H1 (cell line): ENCODE data around the gene CCL15. TPM values are rescaled to one million over a fixed set of nuclear protein-coding genes. Genes with fewer than 3 reads are reported as not detected.

Experiments used
- CTCF ChIA-PET: fragments of 300-600 bp; sonication (Branson Sonifier 250); formaldehyde crosslinking; loops from one replicate; lab custom pipeline; 2021; ENCODE audit not compliant: partially characterized antibody; lab: Charles Lee
- POLR2A ChIA-PET: fragments of 300-600 bp; sonication (Branson Sonifier 250); formaldehyde crosslinking; loops from one replicate; lab custom pipeline; 2021; ENCODE audit warnings: inconsistent platforms; ENCODE audit not compliant: partially characterized antibody; lab: Charles Lee
- DNase-seq, 2 experiments: peaks; one replicate each; pipeline versions ENCODE4 v3.0.0 to v3.0.0-alpha.2; 2010 to 2022; ENCODE audit warnings: low spot score in 2 of 2, low read depth in 1 of 2, mixed read lengths in 1 of 2
- FAIRE-seq: peaks from 2 replicates; lab custom pipeline; 2011; peaks lifted over from hg19 to GRCh38; lab: Jason Lieb, UNC
- H2AFZ ChIP-seq: 2 replicates; pipeline ENCODE4 v1.8.1; 2012; ENCODE audit warnings: low read length, inconsistent platforms
- H2AK5ac ChIP-seq: 2 replicates; pipeline ENCODE4 v1.6.1; 2013; ENCODE audit warnings: low read depth, low read length
- H2BK120ac ChIP-seq: replicated peaks from 2 replicates; pipeline ENCODE3; 2013; ENCODE audit warnings: low read depth, low read length, inconsistent platforms
- H2BK12ac ChIP-seq: 2 replicates; pipeline ENCODE4 v1.6.1; 2013; ENCODE audit warnings: low read depth, low read length
- H2BK15ac ChIP-seq: 2 replicates; pipeline ENCODE4 v1.6.1; 2013; ENCODE audit warnings: low read length
- H2BK20ac ChIP-seq: 2 replicates; pipeline ENCODE4 v1.6.1; 2013; ENCODE audit warnings: low read length
- H2BK5ac ChIP-seq: 2 replicates; pipeline ENCODE4 v1.6.1; 2013; ENCODE audit warnings: low read depth, low read length
- H3K14ac ChIP-seq: 2 replicates; pipeline ENCODE4 v1.6.1; 2013; ENCODE audit warnings: inconsistent platforms; ENCODE audit not compliant: insufficient read length
- H3K18ac ChIP-seq: 2 replicates; pipeline ENCODE4 v1.6.1; 2013; ENCODE audit warnings: low read length; ENCODE audit errors: extremely low read depth
- H3K23ac ChIP-seq: 2 replicates; pipeline ENCODE4 v1.6.1; 2013; ENCODE audit warnings: inconsistent platforms; ENCODE audit not compliant: insufficient read length
- H3K23me2 ChIP-seq: 2 replicates; pipeline ENCODE4 v1.6.1; 2013; ENCODE audit warnings: low read depth, low read length
- H3K27ac ChIP-seq: 2 replicates; pipeline ENCODE4 v1.6.1; 2011; ENCODE audit warnings: low read depth, low read length, inconsistent platforms
- H3K27me3 ChIP-seq, 4 experiments: replicated peaks in 1 of 4; 1 replicate in 1 of 4; 2 replicates in 3 of 4; pipeline versions ENCODE4 v1.6.1 to v1.8.1; 2011 to 2013; ENCODE audit warnings: low read length in 3 of 4, mild to moderate bottlenecking in 3 of 4, inconsistent platforms in 2 of 4, mixed read lengths in 2 of 4, moderate library complexity in 1 of 4; ENCODE audit not compliant: control insufficient read depth in 3 of 4, insufficient read depth in 3 of 4; ENCODE audit errors: extremely low read depth in 1 of 4
- H3K36me3 ChIP-seq, 4 experiments: 2 replicates each; pipeline versions ENCODE4 v1.6.1 to v1.8.1; 2011 to 2013; ENCODE audit warnings: mild to moderate bottlenecking in 4 of 4, low read length in 3 of 4, moderate library complexity in 2 of 4, control low read depth in 1 of 4, inconsistent platforms in 1 of 4; ENCODE audit not compliant: insufficient read depth in 4 of 4, control insufficient read depth in 2 of 4
- H3K4ac ChIP-seq: replicated peaks from 2 replicates; pipeline ENCODE3; 2013; ENCODE audit warnings: low read length, low read depth, mixed read lengths, inconsistent platforms; ENCODE audit not compliant: insufficient read length
- H3K4me1 ChIP-seq, 4 experiments: replicated peaks in 1 of 4; 1 replicate in 1 of 4; 2 replicates in 3 of 4; pipeline versions ENCODE4 v1.6.1 to v1.8.1; 2011 to 2013; ENCODE audit warnings: low read length in 3 of 4, inconsistent platforms in 2 of 4, mixed read lengths in 1 of 4; ENCODE audit not compliant: insufficient read depth in 4 of 4, control insufficient read depth in 3 of 4
- H3K4me2 ChIP-seq, 2 experiments: 2 replicates each; pipeline versions ENCODE4 v1.6.1 to v1.8.1; 2011 to 2013; ENCODE audit warnings: low read depth in 2 of 2, low read length in 2 of 2, control low read depth in 1 of 2, inconsistent platforms in 1 of 2, mild to moderate bottlenecking in 1 of 2; ENCODE audit not compliant: insufficient read depth in 1 of 2
- H3K4me3 ChIP-seq, 4 experiments: fragments of 200-600, 300-600 bp in 1 of 4; sonication (generic), shearing (Covaris generic), sonication (Bioruptor Twin) in 1 of 4; 2 replicates each; pipeline versions ENCODE4 v1.5.1 to v1.8.1; 2011 to 2016; ENCODE audit warnings: low read length in 4 of 4, low read depth in 3 of 4, control low read depth in 2 of 4, inconsistent platforms in 2 of 4, mild to moderate bottlenecking in 2 of 4, mixed read lengths in 1 of 4, moderate library complexity in 1 of 4; ENCODE audit not compliant: insufficient read depth in 2 of 4; ENCODE audit errors: extremely low read depth in 1 of 4
- H3K56ac ChIP-seq: replicated peaks from 2 replicates; pipeline ENCODE3; 2013; ENCODE audit warnings: low read depth, mild to moderate bottlenecking, mixed read lengths, low read length, inconsistent platforms; ENCODE audit not compliant: insufficient read length
- H3K79me1 ChIP-seq: 2 replicates; pipeline ENCODE4 v1.6.1; 2013; ENCODE audit warnings: low read depth, low read length, control low read depth
- H3K79me2 ChIP-seq, 2 experiments: 2 replicates each; pipeline versions ENCODE4 v1.6.1 to v1.8.1; 2012 to 2013; ENCODE audit warnings: low read length in 2 of 2, mild to moderate bottlenecking in 2 of 2, inconsistent platforms in 1 of 2; ENCODE audit not compliant: insufficient read depth in 2 of 2, control insufficient read depth in 1 of 2
- H3K9ac ChIP-seq, 4 experiments: replicated peaks in 1 of 4; 1 replicate in 1 of 4; 2 replicates in 3 of 4; pipeline versions ENCODE4 v1.6.1 to v1.8.1; 2011 to 2013; ENCODE audit warnings: low read depth in 3 of 4, low read length in 3 of 4, control low read depth in 2 of 4, mild to moderate bottlenecking in 2 of 4, moderate library complexity in 2 of 4, inconsistent platforms in 1 of 4; ENCODE audit errors: extremely low read depth in 1 of 4
- H3K9me3 ChIP-seq, 2 experiments: 2 replicates each; pipeline versions ENCODE4 v1.6.1 to v1.8.1; 2012 to 2013; ENCODE audit warnings: mild to moderate bottlenecking in 2 of 2, moderate library complexity in 2 of 2, control low read depth in 1 of 2, inconsistent platforms in 1 of 2, low read depth in 1 of 2, low read length in 1 of 2, mixed read lengths in 1 of 2; ENCODE audit not compliant: insufficient read depth in 2 of 2
- H4K20me1 ChIP-seq, 2 experiments: replicated peaks in 1 of 2; 2 replicates each; pipeline versions ENCODE3 to v1.8.1; 2011 to 2013; ENCODE audit warnings: inconsistent platforms in 2 of 2, low read length in 2 of 2, mild to moderate bottlenecking in 1 of 2; ENCODE audit not compliant: insufficient read depth in 2 of 2, control insufficient read depth in 1 of 2
- H4K5ac ChIP-seq: 2 replicates; pipeline ENCODE4 v1.6.1; 2013; ENCODE audit warnings: low read length, low read depth, mixed read lengths, inconsistent platforms; ENCODE audit not compliant: insufficient read length
- H4K8ac ChIP-seq: 2 replicates; pipeline ENCODE4 v1.8.0; 2013; ENCODE audit warnings: mild to moderate bottlenecking, moderate library complexity, low read length, inconsistent platforms; ENCODE audit not compliant: insufficient read depth; ENCODE audit errors: extremely low read depth
- H4K91ac ChIP-seq: replicated peaks from 2 replicates; pipeline ENCODE3; 2013; ENCODE audit warnings: low read length, mixed read lengths, inconsistent platforms; ENCODE audit not compliant: insufficient read length
- EP300 ChIP-seq, 2 experiments: IDR thresholded peaks; 1 replicate in 1 of 2; 2 replicates in 1 of 2; pipeline ENCODE4 v1.6.1; 2011 to 2012; ENCODE audit warnings: low read depth in 2 of 2, low read length in 2 of 2, mild to moderate bottlenecking in 2 of 2, borderline replicate concordance in 1 of 2, inconsistent platforms in 1 of 2, moderate library complexity in 1 of 2
- GTF2F1 ChIP-seq: IDR thresholded peaks from 2 replicates; pipeline ENCODE4 v1.6.1; 2012; ENCODE audit warnings: low read depth, low read length, improper control_type of control experiment, borderline replicate concordance
- HDAC2 ChIP-seq, 2 experiments: fragments of 300-600 bp in 1 of 2; sonication (generic) in 1 of 2; IDR thresholded peaks; 2 replicates each; pipeline ENCODE4 v1.6.1; 2011 to 2012; ENCODE audit warnings: low read depth in 2 of 2, low read length in 2 of 2, mild to moderate bottlenecking in 2 of 2, moderate library complexity in 2 of 2, borderline replicate concordance in 1 of 2, inconsistent platforms in 1 of 2
- NRF1 ChIP-seq: IDR thresholded peaks from 2 replicates; pipeline ENCODE4 v1.6.1; 2011; ENCODE audit warnings: mild to moderate bottlenecking, low read depth, low read length, improper control_type of control experiment
- PHF8 ChIP-seq: fragments of 200-600 bp; sonication (generic); conservative IDR thresholded peaks from 2 replicates; pipeline ENCODE4 v1.7.1; 2012; ENCODE audit warnings: low read depth, mild to moderate bottlenecking, inconsistent platforms, low read length, moderate library complexity
- WGBS, 2 experiments: shearing (Covaris generic) in 1 of 2; methylation state at CpG; one replicate each; pipeline versions ENCODE4 v1.1.6 to v1.1.7; 2013 to 2015; ENCODE audit warnings: low lambda C conversion rate in 2 of 2, mixed read lengths in 2 of 2, inconsistent platforms in 1 of 2, low coverage in 1 of 2, missing lambda C conversion rate in 1 of 2; ENCODE audit not compliant: insufficient replicate concordance in 2 of 2, insufficient coverage in 1 of 2, insufficient read length in 1 of 2; ENCODE audit errors: extremely low coverage in 1 of 2, missing lambda C conversion rate in 1 of 2; 5-methylcytosine and 5-hydroxymethylcytosine counted together
- polyA plus RNA-seq, 7 experiments: library from polyadenylated mRNA; depleted of rRNA in 3 of 7; stranded (reverse) in 5 of 7; unstranded in 2 of 7; fragments of >200 nt in 5 of 7; fragments of 200-250 nt in 2 of 7; gene quantifications; 1 replicate in 5 of 7; 2 replicates in 1 of 7; 4 replicates in 1 of 7; pipeline versions ENCODE4 v1.2.1 to v1.2.3, GENCODE V29; 2011 to 2013; ENCODE audit warnings: missing spikeins in 2 of 7, mixed read lengths in 2 of 7
- total RNA-seq: library from RNA; stranded (reverse); fragmentation: NEBNext Ultra II Directional; extraction: Animal tissue kit (Norgen Biotek cat#: 25700); gene quantifications from 2 replicates; pipeline ENCODE4 v1.2.1, GENCODE V29; 2021

The CCL15 gene
- total and polyA plus RNA-seq, 2 of the 8 experiments (the other 6 are each of a cell fraction or from before 2014, with no cell fraction given) = not detected

DNA sequence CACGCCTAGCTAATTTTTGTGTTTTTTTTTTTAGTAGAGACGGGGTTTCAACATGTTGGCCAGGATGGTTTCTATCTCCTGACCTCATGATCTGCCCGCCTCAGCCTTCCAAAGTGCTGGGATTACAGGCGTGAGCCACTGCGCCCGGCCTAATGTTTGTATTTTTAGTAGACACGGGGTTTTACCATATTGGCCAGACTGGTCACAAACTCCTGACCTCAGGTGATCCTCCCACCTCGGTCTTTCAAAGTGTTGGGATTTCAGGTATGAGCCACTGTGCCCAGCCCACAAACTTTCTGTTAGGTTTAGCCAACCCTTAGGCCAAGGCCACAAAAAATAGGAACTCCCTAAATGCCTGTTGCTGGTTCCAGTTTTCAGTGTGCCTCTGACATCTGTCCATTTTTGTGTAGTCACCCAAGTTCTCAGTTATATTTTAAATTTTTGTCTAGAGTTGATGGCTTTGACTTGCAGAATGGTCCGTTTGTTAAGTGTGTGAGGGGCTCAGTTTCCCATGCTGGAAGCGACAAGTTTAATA is 32.8 kb downstream of the CCL15 start:
- TF ChIP-seq PHF8 (no peak), NRF1 (no peak), GTF2F1 (no peak), HDAC2 (IDR thresholded peaks at IDR 0.05; ENCODE audit: borderline replicate concordance in 1 of 2, low read depth in 2 of 2, low read length in 2 of 2) (no peak), EP300 (IDR thresholded peaks at IDR 0.05; ENCODE audit: borderline replicate concordance in 1 of 2, low read depth in 2 of 2, low read length in 2 of 2) (no peak)
- Histone ChIP-seq H3K23ac (no peak overlapping the region), H3K23me2 (no peaks in the 10 kb centered on the region), H2BK120ac (no peak overlapping the region), H3K4ac (no peak overlapping the region), H4K20me1 (no peaks in the 10 kb centered on the region), H4K91ac (no peak overlapping the region), H3K27me3 (no peaks in the 10 kb centered on the region), H2AK5ac (no peak overlapping the region), H2BK12ac (no peak overlapping the region), H3K79me1 (no peaks in the 10 kb centered on the region), H3K18ac (no peak overlapping the region), H3K4me2 (no peak overlapping the region), H2BK20ac (no peak overlapping the region), H2BK15ac (no peak overlapping the region), H4K5ac (no peak overlapping the region), H2BK5ac (no peak overlapping the region), H3K56ac (no peak overlapping the region), H3K9ac (no peak overlapping the region), H3K4me3 (no peak overlapping the region), H3K36me3 (no peaks in the 10 kb centered on the region), H3K27ac (no peak overlapping the region), H2AFZ (no peak overlapping the region), H3K14ac (no peak overlapping the region), H3K79me2 (no peaks in the 10 kb centered on the region), H4K8ac (no peak overlapping the region), H3K9me3 (no peaks in the 10 kb centered on the region), H3K4me1 (peaks cover 0 to 2% (median 0%) of the 10 kb centered on the region in 4 experiments; a peak in 2 of 7 replicates)
- 86% methylated on average over 10 of the region's 10 CpGs; no CpG with 5 or more reads in 1 of the 2 experiments for WGBS, 2 experiments
- DNase-seq = no peak
- POLR2A ChIA-PET = no interaction called here
- CTCF ChIA-PET = interaction anchor here (0.7 to 5.1 kb wide), 11 partner anchors 9 to 236 kb away, joined by 3 to 46 read pairs (median 4); no protein-coding TSS in a partner anchor
- FAIRE-seq = no peak
